Measurements from ENCODE around the gene FRMD4A. TPM values are rescaled to one million over a fixed set of nuclear protein-coding genes. Genes with fewer than 3 reads are reported as not detected.
A peak's percentile ranks its signal among the peaks of the same experiment; 100 is the strongest.
"Not testable (repeated sequence)": the region's sequence is repeated elsewhere in the genome, so short reads cannot be mapped to it uniquely, and the experiment has no call there.

FRMD4A gene
- total RNA-seq, 1 experiment from 2014 or later, result 18.3 TPM

DNA sequence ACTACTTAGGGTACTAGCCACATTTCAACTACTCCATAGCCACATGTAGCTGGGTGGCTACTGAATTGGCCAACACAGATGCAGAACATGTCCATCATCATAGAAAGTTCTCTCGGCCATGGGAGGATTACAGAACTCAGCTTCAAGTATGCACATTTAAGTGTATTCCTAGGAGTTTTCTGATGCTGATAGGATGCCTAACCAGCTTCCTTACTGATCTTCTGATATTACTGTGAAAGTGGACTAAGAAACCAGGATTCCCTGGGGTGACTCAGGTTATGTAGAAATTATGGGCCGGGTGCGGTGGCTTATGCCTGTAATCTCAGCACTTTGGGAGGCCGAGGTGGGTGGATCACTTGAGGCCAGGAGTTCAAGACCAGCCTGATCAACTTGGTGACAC is 125.5 kb downstream of the FRMD4A start:
- no peak for DNase-seq
- H3F3A ChIP-seq (ENCODE audit: insufficient read depth, low read depth), result no peaks in the 10 kb centered on the region
- intact Hi-C loops (cut with micrococcal nuclease; ENCODE audit: unreplicated experiment), result no loop called here
- no peaks in the 10 kb centered on the region for H3K4me1 ChIP-seq (replicated peaks; ENCODE audit: insufficient read depth)
- POLR2A ChIA-PET (ENCODE audit: unreplicated experiment), result no interaction called here
- no peaks in the 10 kb centered on the region for H3K9me2 ChIP-seq (ENCODE audit: insufficient read depth)
- no peak overlapping the region for H3K4me3 ChIP-seq
- H3K36me3 ChIP-seq (ENCODE audit: low read depth), result no peaks in the 10 kb centered on the region
- no peak overlapping the region for H3K4me2 ChIP-seq
- no peaks in the 10 kb centered on the region for H3K79me2 ChIP-seq (ENCODE audit: low read depth)
- no peak for TF ChIP-seq CTCF (conservative IDR thresholded peaks at IDR 0.05)
- TF ChIP-seq EZH2 (IDR thresholded peaks at IDR 0.05; ENCODE audit: low read depth), result no peak
- CTCF ChIA-PET, result no interaction called here
- BruUV-seq (replicated peaks), result no TSS peak
- H3K9me3 ChIP-seq (ENCODE audit: insufficient read depth, low read depth), result no peaks in the 10 kb centered on the region
- no peaks in the 10 kb centered on the region for H4K20me1 ChIP-seq (ENCODE audit: insufficient read depth)
- no peaks in the 10 kb centered on the region for H3K27me3 ChIP-seq (ENCODE audit: insufficient read depth, low read depth)
- H2AFZ ChIP-seq, result no peak overlapping the region
- no peak overlapping the region for H3K27ac ChIP-seq

DNA sequence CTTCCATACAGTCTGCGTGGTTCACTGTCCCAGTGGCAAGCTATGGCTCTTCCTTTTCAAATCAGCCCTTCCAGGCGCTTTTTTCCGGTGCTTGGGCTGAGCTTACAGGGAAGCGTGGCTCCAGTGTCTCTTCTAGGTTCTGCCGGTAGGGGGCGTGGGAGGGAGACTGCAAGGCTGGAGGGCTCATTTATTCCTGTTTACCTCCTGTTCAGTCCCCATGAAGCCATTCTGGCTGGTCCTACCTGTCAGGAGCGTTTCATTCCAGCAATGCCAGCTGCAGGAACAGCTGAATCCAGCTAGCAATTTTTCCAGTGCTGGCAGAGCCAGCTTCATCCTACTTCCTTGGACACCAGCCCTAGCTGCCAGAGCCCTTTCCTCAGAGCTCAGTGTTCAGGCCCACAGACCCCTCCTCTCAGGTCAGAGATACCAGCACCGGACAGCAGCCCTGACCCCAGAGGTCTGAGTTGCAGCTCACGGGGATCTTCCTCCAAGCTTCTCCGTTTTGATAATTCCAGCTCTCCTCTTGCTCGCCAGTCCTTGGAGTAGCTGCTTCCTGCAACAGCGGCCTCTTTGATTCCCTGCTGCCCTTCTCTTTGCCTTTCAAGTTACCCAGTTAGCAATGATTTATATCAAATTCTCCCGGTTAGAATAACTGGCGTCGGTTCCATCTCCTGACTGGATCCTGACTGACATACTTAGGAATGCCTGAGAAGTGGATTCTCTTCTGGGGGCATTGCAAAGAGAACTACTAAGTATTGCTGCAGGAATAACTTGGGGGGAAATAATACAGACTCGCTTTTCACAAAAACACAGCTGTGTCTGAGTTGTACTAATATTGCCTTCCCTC is 129.8 kb downstream of the FRMD4A start:
- POLR2A ChIA-PET (ENCODE audit: unreplicated experiment), result no interaction called here
- no peaks in the 10 kb centered on the region for H3K9me2 ChIP-seq (ENCODE audit: insufficient read depth)
- intact Hi-C loops (cut with micrococcal nuclease; ENCODE audit: unreplicated experiment), result no loop called here

DNA sequence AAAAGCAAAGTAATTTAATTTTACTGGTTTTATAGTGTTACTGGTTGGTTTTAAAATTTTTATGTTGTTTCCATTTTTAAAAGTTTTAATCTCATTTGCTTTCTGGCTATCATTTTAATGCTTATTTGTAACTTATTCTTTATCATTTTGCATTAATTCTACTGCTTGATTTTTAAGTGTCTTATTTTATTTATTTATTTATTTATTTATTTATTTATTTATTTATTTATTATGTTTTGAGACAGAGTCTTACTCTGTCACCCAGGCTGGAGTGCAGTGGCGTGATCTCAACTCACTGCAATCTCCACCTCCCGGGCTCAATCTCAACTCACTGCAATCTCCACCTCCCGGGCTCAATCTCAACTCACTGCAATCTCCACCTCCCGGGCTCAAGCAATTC is 131.6 kb downstream of the FRMD4A start:
- DNase-seq; POLR2A ChIA-PET (ENCODE audit: unreplicated experiment); BruUV-seq (replicated peaks); H3K36me3 ChIP-seq (ENCODE audit: low read depth); H2AFZ ChIP-seq; H3K27me3 ChIP-seq (ENCODE audit: insufficient read depth, low read depth); H3F3A ChIP-seq (ENCODE audit: insufficient read depth, low read depth); H3K9me3 ChIP-seq (ENCODE audit: insufficient read depth, low read depth); H3K79me2 ChIP-seq (ENCODE audit: low read depth); H3K4me2 ChIP-seq; H3K4me3 ChIP-seq; H3K9me2 ChIP-seq (ENCODE audit: insufficient read depth); H4K20me1 ChIP-seq (ENCODE audit: insufficient read depth); H3K4me1 ChIP-seq (replicated peaks; ENCODE audit: insufficient read depth); H3K27ac ChIP-seq: not testable (repeated sequence)
- CTCF ChIA-PET, result interaction anchor here (0.6 kb wide), 1 partner anchor 281 kb away, joined by 4 read pairs; no protein-coding TSS in a partner anchor
- intact Hi-C loops (cut with micrococcal nuclease; ENCODE audit: unreplicated experiment), result loop anchor here (5.0 kb wide), 2 partner anchors 198 to 412 kb away; no protein-coding TSS in a partner anchor

More for the DNA sequence above, 129.8 kb downstream of the FRMD4A start:
- H3K4me3 ChIP-seq, result no peak overlapping the region
- no peaks in the 10 kb centered on the region for H3K79me2 ChIP-seq (ENCODE audit: low read depth)
- peak in 1 of 2 experiments; percentile 8 for DNase-seq
- no TSS peak for BruUV-seq (replicated peaks)
- no peaks in the 10 kb centered on the region for H4K20me1 ChIP-seq (ENCODE audit: insufficient read depth)
- H3K27me3 ChIP-seq (ENCODE audit: insufficient read depth, low read depth), result no peaks in the 10 kb centered on the region
- CTCF ChIA-PET, result no interaction called here
- no peaks in the 10 kb centered on the region for H3F3A ChIP-seq (ENCODE audit: insufficient read depth, low read depth)
- TF ChIP-seq CTCF (conservative IDR thresholded peaks at IDR 0.05) (peak; percentile 47; the same call in 1 of the 2 replicates), EZH2 (IDR thresholded peaks at IDR 0.05; ENCODE audit: low read depth) (no peak)
- H3K9me3 ChIP-seq (ENCODE audit: insufficient read depth, low read depth), result no peaks in the 10 kb centered on the region
- H3K27ac ChIP-seq, result no peak overlapping the region
- H3K36me3 ChIP-seq (ENCODE audit: low read depth), result no peaks in the 10 kb centered on the region
- no peak overlapping the region for H2AFZ ChIP-seq
- no peaks in the 10 kb centered on the region for H3K4me1 ChIP-seq (replicated peaks; ENCODE audit: insufficient read depth)
- no peak overlapping the region for H3K4me2 ChIP-seq
